ENCODE measurements around the gene GCNT1.

GCNT1 gene

DNA sequence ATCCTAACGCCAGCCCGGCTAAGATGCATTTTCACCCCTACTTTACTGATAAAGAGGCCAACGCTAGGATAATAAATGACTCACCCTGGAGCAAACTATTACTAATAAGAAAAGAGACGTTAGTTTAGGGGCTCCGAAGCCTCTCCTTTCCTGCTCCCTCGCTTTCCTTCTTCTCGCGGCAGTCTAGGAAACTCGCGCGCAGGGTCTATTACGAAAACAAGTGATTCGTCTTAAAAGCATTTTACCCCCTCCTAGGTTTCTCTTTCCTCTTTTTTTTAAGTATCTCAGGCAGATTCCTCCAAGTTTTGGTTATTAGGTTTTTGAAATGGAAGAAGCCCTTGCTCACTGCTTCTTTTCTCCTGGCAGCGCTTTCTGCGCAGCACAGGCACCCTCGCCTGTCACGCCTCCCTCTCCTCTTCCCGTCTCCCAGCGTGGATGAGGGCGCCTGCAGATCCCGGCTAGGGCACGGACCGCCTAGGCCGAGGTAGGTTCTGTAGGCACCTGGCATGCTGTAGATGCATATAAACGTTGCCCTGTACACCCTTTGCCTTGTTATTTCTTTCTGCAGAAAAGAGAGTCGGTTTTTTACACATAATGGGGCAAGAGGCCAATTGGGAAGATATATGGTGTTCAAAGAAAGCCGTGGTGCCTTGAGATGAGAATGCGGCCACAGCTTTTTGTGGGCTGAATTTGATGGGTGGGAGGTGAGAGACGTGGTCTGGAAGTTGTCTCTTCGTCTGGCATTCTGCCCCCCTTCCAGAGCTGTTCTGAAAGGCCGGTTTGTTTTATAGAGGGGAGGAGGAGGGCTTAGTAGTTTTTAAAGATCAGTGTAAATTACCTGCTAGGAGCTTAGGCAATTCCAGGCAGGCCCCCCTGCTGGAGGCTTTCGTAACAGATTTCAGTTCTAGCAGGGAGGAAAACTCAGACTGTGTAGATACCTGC, 983 bp downstream of the GCNT1 start (continued):
- TF ChIP-seq, protein P1, sequence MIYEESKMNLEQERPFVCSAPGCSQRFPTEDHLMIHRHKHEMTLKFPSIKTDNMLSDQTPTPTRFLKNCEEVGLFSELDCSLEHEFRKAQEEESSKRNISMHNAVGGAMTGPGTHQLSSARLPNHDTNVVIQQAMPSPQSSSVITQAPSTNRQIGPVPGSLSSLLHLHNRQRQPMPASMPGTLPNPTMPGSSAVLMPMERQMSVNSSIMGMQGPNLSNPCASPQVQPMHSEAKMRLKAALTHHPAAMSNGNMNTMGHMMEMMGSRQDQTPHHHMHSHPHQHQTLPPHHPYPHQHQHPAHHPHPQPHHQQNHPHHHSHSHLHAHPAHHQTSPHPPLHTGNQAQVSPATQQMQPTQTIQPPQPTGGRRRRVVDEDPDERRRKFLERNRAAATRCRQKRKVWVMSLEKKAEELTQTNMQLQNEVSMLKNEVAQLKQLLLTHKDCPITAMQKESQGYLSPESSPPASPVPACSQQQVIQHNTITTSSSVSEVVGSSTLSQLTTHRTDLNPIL (CRISPR knock-in tag; IDR thresholded peaks at IDR 0.05; ENCODE audit: low read depth): no peak
- no peak for TF ChIP-seq ZNF70 (CRISPR knock-in tag; IDR thresholded peaks at IDR 0.05)
- no peak for TF ChIP-seq BACH2 (CRISPR knock-in tag; IDR thresholded peaks at IDR 0.05; ENCODE audit: borderline replicate concordance)

DNA sequence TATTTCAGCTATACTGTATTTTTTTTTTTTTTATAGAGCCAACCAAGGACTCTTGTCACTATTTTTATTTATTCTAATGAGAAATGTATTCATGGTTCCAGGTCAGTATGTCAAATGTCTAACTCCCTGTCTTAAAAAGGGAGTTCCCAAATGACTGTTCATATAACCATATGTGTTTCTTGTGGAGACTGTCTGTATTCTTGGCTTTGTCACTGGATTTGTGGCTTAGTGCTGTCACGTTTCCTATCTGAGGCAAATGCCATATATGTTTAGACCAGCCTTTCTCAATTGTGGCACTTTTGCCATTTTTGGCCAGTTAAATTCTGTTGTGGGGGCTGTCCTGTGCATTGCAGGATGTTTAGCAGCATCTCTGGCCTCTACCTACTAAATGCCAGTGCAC, 3.1 kb downstream of the GCNT1 start:
- TF ChIP-seq, protein P2, sequence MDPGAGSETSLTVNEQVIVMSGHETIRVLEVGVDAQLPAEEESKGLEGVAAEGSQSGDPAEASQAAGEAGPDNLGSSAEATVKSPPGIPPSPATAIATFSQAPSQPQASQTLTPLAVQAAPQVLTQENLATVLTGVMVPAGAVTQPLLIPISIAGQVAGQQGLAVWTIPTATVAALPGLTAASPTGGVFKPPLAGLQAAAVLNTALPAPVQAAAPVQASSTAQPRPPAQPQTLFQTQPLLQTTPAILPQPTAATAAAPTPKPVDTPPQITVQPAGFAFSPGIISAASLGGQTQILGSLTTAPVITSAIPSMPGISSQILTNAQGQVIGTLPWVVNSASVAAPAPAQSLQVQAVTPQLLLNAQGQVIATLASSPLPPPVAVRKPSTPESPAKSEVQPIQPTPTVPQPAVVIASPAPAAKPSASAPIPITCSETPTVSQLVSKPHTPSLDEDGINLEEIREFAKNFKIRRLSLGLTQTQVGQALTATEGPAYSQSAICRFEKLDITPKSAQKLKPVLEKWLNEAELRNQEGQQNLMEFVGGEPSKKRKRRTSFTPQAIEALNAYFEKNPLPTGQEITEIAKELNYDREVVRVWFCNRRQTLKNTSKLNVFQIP (CRISPR knock-in tag; IDR thresholded peaks at IDR 0.05; ENCODE audit: borderline replicate concordance, low read depth): no peak
- TF ChIP-seq ZFP3 (CRISPR knock-in tag; IDR thresholded peaks at IDR 0.05) (no peak), GLIS3 (CRISPR knock-in tag; IDR thresholded peaks at IDR 0.05) (no peak), ZNF8 (CRISPR knock-in tag; IDR thresholded peaks at IDR 0.05) (no peak), BACH2 (CRISPR knock-in tag; IDR thresholded peaks at IDR 0.05; ENCODE audit: borderline replicate concordance) (no peak), SNAI2 (CRISPR knock-in tag; IDR thresholded peaks at IDR 0.05) (no peak), ISL1 (CRISPR knock-in tag; IDR thresholded peaks at IDR 0.05) (no peak), OSR1 (CRISPR knock-in tag; IDR thresholded peaks at IDR 0.05) (no peak), RARB (CRISPR knock-in tag; IDR thresholded peaks at IDR 0.05) (no peak), ZNF565 (CRISPR knock-in tag; conservative IDR thresholded peaks at IDR 0.05; ENCODE audit: low read depth) (no peak), TOX (CRISPR knock-in tag; IDR thresholded peaks at IDR 0.05; ENCODE audit: borderline replicate concordance) (no peak), ZC3H10 (CRISPR knock-in tag; IDR thresholded peaks at IDR 0.05) (no peak)
- TF ChIP-seq, protein P1 (CRISPR knock-in tag; IDR thresholded peaks at IDR 0.05; ENCODE audit: low read depth): no peak
- TF ChIP-seq, protein P3, sequence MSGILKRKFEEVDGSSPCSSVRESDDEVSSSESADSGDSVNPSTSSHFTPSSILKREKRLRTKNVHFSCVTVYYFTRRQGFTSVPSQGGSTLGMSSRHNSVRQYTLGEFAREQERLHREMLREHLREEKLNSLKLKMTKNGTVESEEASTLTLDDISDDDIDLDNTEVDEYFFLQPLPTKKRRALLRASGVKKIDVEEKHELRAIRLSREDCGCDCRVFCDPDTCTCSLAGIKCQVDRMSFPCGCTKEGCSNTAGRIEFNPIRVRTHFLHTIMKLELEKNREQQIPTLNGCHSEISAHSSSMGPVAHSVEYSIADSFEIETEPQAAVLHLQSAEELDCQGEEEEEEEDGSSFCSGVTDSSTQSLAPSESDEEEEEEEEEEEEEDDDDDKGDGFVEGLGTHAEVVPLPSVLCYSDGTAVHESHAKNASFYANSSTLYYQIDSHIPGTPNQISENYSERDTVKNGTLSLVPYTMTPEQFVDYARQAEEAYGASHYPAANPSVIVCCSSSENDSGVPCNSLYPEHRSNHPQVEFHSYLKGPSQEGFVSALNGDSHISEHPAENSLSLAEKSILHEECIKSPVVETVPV (CRISPR knock-in tag; IDR thresholded peaks at IDR 0.05): no peak
- TF ChIP-seq, protein P4, sequence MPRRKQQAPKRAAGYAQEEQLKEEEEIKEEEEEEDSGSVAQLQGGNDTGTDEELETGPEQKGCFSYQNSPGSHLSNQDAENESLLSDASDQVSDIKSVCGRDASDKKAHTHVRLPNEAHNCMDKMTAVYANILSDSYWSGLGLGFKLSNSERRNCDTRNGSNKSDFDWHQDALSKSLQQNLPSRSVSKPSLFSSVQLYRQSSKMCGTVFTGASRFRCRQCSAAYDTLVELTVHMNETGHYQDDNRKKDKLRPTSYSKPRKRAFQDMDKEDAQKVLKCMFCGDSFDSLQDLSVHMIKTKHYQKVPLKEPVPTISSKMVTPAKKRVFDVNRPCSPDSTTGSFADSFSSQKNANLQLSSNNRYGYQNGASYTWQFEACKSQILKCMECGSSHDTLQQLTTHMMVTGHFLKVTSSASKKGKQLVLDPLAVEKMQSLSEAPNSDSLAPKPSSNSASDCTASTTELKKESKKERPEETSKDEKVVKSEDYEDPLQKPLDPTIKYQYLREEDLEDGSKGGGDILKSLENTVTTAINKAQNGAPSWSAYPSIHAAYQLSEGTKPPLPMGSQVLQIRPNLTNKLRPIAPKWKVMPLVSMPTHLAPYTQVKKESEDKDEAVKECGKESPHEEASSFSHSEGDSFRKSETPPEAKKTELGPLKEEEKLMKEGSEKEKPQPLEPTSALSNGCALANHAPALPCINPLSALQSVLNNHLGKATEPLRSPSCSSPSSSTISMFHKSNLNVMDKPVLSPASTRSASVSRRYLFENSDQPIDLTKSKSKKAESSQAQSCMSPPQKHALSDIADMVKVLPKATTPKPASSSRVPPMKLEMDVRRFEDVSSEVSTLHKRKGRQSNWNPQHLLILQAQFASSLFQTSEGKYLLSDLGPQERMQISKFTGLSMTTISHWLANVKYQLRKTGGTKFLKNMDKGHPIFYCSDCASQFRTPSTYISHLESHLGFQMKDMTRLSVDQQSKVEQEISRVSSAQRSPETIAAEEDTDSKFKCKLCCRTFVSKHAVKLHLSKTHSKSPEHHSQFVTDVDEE (CRISPR knock-in tag; IDR thresholded peaks at IDR 0.05): no peak
- TF ChIP-seq, protein P5, sequence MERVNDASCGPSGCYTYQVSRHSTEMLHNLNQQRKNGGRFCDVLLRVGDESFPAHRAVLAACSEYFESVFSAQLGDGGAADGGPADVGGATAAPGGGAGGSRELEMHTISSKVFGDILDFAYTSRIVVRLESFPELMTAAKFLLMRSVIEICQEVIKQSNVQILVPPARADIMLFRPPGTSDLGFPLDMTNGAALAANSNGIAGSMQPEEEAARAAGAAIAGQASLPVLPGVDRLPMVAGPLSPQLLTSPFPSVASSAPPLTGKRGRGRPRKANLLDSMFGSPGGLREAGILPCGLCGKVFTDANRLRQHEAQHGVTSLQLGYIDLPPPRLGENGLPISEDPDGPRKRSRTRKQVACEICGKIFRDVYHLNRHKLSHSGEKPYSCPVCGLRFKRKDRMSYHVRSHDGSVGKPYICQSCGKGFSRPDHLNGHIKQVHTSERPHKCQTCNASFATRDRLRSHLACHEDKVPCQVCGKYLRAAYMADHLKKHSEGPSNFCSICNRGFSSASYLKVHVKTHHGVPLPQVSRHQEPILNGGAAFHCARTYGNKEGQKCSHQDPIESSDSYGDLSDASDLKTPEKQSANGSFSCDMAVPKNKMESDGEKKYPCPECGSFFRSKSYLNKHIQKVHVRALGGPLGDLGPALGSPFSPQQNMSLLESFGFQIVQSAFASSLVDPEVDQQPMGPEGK (CRISPR knock-in tag; IDR thresholded peaks at IDR 0.05; ENCODE audit: borderline replicate concordance): no peak
- ATAC-seq: no peak

DNA sequence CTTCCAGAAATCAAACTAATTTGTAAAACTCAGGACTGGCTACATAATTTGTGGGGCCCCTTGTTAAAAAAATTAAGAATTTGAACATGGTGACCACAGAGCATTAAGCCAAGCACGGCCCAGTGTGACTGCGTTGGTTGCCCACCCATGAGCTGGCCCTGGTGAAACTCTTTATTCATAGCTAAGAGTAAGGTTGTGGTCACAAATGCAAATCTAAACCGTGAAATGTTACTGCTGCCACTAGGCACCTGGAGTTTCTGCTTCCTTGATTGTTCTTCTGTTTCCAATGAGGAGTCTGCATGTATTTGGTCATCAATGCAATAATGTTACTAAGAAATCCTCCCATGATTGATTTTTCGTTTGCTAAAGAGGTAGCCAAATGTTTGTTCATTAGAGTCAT, 4.2 kb downstream of the GCNT1 start:
- ATAC-seq: no peak
- TF ChIP-seq ARNTL (CRISPR knock-in tag; IDR thresholded peaks at IDR 0.05; ENCODE audit: borderline replicate concordance, low read depth): no peak
- TF ChIP-seq, protein P5 (CRISPR knock-in tag; IDR thresholded peaks at IDR 0.05; ENCODE audit: borderline replicate concordance): no peak
- TF ChIP-seq ESRRG (CRISPR knock-in tag; IDR thresholded peaks at IDR 0.05): no peak
- TF ChIP-seq, protein P4 (CRISPR knock-in tag; IDR thresholded peaks at IDR 0.05): no peak
- TF ChIP-seq, protein P1 (CRISPR knock-in tag; IDR thresholded peaks at IDR 0.05; ENCODE audit: low read depth): no peak
